GM12891 (cell line): Measurements from ENCODE around the gene DDI2.

Experiments
- POLR2A ChIP-seq: IDR thresholded peaks from 2 replicates; pipeline ENCODE4 v1.6.1; 2011; ENCODE audit warnings: low read depth, low read length, control low read depth
- POLR2AphosphoS5 ChIP-seq: IDR thresholded peaks from 2 replicates; pipeline ENCODE4 v1.6.1; 2011; ENCODE audit warnings: low read depth, low read length, control low read depth
- TAF1 ChIP-seq: IDR thresholded peaks from 2 replicates; pipeline ENCODE4 v1.6.1; 2011; ENCODE audit warnings: low read depth, low read length, control low read depth

GRCh38 chr1:15704526-15705183 is 87.4 kb downstream of the DDI2 start:
- no peak for TF ChIP-seq POLR2AphosphoS5
- no peak for TF ChIP-seq POLR2A
- no peak for TF ChIP-seq TAF1
